DMS53 treated with DMSO at 0.1 percent for 48 hours (cell line): ENCODE data around the gene BNIP5.
"Not testable (repeated sequence)": the region's sequence is repeated elsewhere in the genome, so short reads cannot be mapped to it uniquely, and the experiment has no call there.

Source experiments
- DNase-seq: peaks from one replicate; lab custom pipeline; 2025; ENCODE audit not compliant: unreplicated experiment; lab: John Stamatoyannopoulos, UW

The BNIP5 gene

DNA sequence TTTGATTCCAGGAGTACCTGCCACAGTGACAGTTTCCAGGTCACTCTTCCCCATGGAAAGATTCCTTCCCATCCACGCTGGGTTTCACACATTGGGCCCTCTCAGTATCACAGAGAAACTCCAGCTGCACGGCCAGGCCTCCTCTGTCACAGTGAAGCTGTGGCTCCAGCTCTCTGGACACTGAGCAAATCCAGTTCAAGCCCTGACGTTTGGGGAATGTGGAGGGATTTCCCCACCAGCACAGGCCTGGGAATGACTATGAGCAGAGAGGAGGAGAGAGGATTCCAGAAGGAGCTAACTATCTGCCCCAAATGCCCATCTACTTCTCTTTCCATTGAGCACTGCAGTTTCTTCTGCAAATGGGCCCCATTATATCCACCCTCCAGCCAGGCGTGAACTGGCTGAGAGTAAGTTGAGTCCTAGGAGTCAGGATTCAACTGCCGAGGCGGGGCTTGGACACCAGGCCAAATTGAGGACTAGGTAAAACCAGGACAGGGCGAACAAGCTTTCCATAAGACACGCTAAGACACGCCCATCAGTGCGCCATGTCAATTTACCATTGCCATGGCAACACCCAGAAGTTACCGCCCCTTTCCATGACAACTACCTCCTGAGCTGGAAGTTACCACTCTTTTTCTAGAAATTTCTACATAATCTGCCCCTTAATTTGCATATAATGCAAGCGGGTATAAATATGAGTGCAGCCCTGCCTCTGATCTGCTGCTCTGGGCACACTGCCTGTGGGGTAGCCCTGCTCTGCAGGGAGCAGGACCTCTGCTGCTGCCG is 9.2 kb upstream of the BNIP5 start:
- DNase-seq: no peak

DNA sequence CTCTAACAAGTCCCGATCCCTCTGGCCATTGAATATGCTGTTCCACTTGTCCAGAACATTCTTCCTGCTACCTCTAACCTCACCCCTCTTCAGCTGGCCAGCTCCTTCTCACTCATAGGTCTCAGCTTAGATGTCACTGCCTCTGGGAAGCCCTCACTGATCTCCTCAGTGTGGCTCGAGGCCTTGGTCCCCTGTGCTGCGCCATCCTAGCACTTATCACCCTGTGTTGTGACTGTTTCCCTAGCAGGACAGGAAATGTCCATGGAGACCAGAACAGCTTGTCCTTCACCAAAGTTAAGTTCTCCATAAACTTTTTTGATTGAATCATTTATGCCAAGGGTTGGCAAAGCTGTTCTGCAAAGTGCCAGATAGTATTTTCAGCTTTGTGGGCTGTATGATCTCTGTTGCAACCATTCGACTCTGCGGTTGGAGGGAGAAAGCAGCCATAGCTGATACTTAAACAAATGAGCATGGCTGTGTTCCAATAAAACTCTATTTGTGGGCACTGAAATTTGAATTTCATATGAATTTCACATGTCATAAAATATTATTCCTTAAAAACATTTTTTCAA is 6.5 kb upstream of the BNIP5 start:
- no peak for DNase-seq

DNA sequence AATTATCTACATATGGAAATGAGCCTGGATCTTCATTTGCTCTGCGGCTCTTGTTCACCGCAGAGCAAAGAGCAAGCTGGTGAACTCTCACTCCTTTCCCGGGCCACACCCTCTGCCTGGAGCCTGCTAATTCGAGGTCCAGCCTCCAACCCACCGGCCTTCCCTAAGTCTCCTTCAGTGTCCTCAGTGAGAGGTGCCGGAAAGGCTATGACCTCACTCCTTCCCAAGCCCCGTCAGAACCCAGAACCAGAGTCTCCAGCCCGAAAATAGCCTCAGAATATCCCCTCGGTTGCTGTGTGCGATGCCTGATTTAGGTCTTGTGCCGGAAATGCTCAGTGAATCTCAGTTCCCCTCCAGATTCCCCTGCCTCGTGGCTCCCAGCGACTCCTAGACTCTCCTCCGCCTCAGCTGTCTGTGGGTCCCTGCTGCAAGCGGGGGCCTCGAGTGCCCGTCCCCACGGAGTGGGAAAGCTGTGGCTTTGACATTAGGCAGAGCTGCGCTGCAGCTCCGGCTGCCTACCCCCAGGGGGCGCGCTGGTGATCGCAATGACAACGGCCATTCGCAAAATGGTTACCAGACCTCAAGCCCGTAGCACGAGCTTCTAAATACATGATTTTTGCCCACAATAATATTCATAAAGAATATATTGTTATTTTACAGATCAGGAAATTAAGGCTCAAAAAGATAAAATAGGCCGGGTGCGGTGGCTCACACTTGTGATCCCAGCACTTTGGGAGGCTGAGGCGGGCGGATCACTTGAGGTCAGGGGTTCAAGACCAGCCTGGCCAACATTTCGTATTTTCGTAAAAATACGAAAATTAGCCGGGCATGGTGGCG is 4.1 kb upstream of the BNIP5 start:
- DNase-seq: peak; percentile 50

DNA sequence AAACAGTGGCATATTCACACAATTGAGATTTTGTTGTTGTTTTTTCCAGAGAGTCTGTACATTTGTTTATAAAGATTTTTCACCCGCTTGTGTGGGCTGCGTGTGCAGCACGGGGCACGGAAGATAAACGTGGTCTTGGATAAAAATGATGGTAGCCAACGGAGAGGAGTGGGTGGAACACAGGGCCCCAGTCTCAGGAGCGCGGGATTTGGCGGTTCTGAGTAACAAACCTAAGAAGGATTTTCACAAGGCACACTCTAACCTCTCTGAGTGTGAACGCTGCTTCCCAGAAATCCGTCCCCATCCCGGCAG is 3.6 kb upstream of the BNIP5 start:
- no peak for DNase-seq

DNA sequence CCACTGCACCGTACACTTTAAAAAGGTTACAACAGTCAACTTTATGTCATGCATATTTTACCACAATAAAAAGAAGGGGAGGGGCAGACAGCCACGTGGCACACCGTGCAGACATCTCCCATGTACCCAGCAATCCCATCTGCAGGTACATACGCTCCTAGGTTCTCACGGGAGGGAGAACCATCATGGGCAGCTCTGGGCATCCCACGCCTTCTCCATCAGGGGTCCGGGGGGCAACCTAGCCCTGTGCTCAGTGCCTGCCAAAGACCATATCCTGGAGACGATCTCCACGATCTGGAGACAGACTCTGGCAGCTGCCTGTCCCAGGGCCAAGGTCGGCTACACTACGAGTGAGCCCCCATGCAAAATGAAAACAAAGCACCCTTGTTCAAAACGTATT is 2.5 kb upstream of the BNIP5 start:
- no peak for DNase-seq

DNA sequence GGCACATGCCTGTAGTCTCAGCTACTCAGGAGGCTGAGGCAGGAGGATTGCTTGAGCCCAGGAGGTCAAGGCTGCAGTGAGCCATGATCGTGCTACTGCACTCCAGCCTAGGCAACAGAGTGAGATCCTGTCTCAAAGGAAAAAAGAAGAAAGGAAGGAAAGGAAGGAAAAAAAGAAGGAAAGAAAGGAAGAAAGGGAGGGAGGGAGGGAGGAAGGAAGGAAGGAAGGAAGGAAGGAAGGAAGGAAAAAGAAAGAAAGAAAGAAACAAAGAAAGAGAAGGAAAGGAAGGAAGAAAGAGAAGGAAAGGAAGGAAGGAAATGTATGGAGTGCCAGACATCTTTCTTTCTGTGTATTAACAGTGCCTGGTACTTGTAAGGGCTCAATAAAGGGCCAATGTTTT is 1.5 kb upstream of the BNIP5 start:
- DNase-seq: not testable (repeated sequence)

DNA sequence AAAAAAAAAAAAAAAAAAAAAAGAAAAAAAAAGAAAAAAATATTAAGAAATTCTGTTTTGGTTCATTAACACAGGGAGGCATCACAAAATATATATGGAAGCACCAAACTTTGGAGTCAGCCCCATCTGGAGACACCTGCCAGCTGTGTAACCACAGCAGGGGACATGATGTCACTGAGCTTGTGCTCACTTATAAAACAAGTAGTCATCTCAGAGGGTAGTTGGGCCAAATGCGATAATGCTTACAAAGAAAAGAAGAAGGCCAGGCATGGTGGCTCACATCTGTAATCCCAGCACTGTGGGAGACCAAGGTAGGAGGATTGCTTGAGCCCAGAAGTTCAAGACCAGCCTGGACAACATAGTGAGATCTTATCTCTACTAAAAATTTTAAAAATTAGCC is 1.1 kb upstream of the BNIP5 start:
- DNase-seq: no peak

DNA sequence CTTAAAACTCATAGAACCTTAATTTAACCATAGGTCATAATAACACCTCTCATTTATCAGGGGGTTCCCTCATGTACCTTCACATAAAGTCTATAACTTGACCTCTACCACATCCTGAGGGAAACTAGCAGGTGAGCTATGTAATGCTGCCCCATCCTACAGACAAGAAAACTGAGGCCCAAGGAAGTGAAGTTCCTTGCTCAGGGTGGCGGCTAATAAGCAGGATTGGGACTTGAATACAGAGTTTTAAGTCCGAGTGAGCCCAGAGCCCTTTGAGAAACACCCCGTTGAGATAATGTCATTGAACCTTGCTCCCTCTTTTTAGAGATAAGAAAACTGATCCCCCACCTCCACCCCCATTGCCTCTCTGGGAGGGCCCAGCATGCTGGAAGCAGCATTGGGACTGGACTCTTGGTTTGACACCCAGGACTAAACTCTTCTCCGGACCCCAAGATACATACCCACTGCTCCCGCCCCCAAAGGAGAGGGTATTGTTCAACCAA is 429 bp downstream of the BNIP5 start:
- DNase-seq: no peak

DNA sequence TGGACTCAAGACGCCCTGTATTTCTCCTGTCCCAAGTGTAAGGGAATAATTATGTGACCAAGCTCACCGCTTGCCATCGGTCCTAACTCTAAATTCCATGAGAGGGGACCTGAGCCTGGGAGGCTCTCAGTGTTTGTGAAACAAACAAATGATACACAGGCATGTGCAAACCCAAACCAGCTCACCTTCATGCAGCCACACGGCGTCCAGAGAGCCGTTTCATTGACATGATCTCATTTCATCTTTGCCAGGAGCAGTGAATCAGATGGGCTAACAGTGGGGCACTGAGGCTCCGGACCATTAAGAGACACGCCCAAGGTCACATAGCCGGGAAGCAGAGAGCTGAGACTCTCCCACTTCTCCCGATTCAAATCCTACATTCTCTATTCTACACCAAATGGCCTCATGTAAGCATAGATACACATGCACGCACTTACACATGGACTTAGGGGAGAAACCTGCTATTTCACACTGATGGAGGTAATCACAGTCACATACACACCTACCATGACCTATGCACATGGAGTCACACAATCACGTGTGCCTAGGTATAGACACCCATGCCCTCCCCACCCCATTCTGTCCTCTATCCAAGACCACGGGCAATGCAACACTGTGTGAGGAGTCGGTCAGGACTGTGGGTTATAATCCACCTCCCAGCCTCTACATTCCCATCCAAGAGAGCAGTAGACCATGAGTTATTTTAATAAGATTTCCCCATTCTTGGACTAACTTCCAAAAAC is 1.1 kb downstream of the BNIP5 start:
- no peak for DNase-seq

DNA sequence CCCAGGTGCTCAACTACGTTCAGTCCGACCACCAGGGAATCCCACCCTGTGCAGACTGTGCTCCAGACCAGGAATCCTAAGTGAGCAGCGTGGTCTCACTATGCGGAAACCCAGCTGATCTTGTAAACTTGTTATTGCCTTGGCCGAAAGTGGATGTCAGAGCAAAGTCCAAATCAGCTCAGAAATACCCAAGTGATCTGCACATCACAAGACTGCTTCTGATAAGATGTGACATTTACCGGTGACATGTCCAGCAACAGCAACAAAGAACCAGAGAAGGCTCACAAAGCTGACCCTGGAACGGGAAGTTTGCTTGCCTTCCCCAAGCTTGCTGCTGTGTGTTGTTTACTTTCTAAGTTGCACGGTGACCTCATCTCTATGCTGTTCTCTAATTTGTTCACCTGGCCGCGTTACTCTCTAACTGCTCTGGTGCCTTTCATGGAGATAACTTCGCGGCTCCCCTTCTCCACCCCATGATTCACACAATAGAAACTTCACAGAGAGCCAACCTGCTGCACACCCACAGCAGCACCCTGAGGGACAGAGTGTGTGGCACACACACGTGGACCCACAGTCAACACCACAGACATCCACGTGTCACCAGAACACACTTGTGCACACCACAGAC is 1.7 kb downstream of the BNIP5 start:
- peak; percentile 40 for DNase-seq

DNA sequence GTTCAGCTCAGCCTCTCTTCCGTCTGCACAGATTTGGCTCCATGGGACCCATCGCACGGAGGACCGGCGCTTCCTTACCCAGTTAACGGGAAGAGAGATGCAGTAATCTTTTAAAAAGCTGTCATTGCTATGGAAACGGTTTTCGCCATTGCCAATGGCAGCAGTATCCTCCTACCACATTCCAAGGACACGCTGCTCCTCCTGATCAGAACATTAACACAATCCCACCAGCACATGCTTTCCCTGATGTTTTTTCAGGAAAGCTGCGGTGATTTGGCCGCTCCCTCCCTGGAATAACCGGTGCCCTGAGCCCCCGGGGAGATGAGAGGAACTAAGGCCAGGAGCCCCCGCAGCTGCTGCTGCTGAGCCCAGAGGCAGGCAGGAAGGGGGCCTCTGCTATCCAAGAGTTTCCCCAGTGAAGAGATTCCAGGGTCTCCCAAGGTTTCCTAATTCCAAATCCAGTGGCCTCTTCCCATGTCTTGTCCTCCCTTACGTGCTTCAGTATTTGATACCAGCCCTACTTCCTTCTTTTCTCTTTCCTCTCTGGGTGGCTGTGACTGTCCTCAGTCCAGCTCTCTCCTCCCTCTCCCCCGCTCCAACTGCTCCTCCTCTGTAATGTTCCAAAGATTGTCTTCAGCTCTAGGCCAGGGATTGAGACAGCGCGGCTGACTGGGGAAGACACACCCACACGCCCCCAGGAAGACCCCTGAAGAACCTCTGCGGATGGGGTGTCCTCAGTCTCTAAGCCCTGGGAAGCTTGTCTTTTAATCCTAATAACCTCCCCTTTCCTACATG is 2.6 kb downstream of the BNIP5 start:
- no peak for DNase-seq

DNA sequence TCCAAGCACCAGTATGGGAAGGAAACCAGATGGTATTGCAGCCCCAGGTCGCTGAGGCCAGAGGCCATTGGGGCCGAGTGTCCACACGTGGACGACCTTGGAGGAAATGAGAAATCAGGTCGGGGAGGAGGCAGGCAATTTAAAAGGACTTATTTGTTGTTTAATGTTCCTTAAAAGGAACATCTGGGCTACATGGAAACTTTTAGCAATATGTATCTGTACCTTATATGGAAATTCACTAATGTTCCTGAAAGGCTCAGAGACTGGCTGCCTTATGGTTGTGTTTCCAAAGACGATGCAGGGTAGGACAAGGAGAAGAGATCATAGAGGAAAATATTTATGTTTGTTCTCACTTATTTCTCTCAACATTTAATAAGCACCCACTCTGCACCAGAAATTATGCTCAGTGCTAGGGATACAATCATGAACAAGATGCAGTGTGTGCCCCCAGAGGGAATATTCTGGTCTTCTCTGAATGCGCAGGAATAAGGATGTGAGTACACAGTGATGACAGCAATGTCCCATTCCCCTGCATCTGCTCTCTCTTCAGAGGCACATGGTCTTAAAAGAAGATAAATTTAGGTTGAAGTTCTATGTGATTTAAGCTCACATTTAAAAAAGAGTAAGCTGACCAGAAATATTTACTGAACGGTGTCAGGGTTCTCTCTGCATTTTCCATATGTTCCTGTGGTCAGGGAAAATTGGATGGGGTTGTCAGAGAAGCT is 3.4 kb downstream of the BNIP5 start:
- no peak for DNase-seq

DNA sequence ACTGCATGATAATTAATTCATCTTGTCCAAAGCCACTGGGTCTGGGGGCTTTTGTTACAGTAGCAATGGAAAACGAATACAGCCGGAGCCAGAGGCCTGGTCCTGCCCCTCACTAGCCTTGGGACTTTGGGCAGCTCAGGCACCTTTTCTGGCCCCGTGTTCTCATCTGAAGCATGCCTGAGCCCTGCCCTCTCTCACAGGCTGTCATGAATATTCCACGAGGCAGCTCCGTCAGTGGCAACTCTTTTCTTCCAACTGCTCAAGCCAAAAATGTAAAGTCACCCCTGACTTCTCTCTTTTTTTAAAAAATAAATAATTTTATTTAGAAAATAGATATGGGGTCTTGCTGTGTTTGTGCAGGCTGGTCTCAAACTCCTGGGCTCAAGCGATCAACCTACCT is 5.3 kb downstream of the BNIP5 start:
- DNase-seq: no peak

DNA sequence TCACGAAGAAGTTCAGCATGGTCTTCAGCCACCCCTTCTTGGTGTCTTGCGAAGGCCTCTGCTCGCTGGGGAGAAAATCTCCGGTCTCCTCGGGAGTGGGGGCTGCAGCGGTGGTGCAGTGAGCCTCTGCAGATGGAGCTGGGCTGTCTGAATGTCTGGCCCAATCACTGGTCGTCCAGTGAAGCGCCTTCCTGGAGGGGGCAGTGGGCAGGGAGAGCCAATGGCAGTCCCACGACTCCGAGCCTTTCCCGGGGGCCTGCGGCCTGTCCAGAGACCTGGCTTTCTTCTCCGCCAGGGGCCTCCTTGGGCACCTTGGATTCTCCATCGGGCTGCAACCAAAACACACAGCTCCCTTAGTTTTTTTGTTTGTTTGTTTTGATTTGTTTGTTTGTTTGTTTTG is 6.3 kb downstream of the BNIP5 start:
- DNase-seq: no peak

DNA sequence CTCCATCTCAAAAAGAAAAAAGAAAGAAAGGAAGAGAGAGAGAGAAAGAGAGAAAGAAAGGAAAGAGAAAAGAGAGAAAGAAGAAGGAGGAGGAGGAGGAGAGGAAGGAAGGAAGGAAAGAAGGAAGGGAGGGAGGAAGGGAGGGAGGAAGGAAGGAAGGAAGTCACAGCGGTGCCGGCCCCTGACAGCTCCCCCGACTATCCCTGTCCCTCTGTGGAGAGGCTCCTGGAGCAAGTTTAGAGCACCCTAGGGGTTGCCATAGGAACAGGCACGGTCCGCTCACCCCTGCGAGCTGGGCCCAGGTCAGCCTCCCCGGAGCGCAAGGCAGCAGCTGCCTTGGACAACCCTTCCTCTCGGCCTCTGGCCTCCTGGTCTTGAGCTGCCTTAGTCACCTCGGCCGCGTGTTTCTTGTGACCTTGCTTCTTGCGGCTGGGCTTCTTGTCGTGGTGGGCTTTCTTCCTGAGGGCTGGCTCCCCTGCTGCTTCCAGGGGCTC is 6.8 kb downstream of the BNIP5 start:
- DNase-seq: no peak

DNA sequence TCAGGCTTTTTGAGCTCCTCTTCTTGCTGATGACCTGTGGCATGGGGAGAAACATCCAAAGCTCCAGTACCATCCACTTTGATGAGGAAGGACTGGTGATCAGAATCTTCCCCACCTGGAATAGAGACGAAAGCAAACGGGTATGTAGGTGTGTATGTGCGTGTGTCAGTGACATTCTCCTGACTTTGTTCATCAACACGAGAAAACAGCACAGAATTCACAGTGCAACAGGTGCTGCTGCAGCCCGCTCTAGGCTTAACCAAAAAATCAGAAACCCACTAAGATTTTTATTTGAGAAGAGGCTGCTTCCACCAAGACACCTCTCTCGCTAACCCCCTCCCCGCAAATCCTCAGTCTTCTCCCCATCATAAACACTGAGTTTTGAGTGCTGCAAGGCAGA is 8.1 kb downstream of the BNIP5 start:
- DNase-seq: no peak

DNA sequence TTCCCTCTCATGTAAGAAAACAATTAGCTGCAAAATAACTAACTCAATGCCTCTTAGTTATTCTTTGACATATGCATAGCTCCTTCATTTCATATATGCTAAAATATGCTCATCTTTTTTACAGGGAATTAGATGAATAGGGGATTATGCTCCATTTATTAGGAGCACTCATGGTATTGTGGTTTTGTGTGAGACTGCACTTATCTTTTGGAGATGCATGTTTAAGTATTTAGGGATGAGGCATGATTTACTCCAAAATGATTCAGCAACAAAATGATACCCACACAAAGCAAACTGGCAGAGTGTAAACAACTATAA is 8.8 kb downstream of the BNIP5 start:
- no peak for DNase-seq

DNA sequence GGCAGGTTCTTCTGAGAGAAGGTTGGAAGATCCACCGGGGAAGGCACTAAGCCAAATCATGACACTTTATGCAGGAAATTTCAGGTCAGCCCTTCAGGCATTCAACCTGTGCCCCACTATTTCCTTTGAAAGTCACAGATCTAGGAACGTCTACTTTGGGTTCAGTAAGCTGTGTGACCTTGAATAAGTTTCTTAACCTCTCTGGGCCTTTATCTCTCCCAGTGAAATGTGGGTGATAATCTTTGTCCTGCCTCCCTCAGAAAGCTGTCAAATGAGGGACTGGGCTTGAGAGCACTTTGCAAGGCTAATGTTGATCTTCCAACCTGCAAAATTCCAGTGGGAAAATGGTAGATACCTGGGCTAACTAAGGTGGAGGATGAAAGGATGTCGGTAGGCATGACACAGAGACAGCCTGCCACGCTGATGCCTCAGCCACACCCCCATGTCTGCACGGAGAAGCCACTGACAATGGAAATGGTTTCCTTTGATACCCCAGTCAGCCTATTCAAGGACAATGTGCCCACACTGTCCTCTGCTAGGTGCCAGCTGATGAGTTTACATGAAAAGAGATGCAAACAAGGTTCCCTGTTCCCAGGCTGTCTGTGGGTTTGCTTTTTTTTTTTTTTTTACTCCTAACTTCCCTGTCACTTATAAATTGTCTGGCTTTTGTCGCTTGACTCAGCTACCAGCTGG is 9.3 kb downstream of the BNIP5 start:
- no peak for DNase-seq
